SK-N-SH (cell line): Measurements from ENCODE around the gene MX1. TPM values are rescaled to one million over a fixed set of nuclear protein-coding genes. Genes with fewer than 3 reads are reported as not detected.

Experiments used
- CTCF ChIA-PET: fragments of 300-600, 350-600 bp; formaldehyde crosslinking; extraction: SDS; loops from one replicate; lab custom pipeline; 2021; lab: Yijun Ruan, JAX
- POLR2A ChIA-PET: fragments of 350-600 bp; sonication (Branson Sonifier 250); formaldehyde crosslinking; extraction: SDS; loops from one replicate; lab custom pipeline; 2020; ENCODE audit warnings: antibody characterized with exemption, inconsistent platforms; lab: Yijun Ruan, JAX
- DNase-seq: peaks from one replicate; pipeline ENCODE4 v3.0.0; 2012
- H2AFZ ChIP-seq: fragments of 200-600 bp; sonication (generic); 2 replicates; pipeline ENCODE4 v1.8.1; 2016; ENCODE audit warnings: antibody characterized with exemption, mild to moderate bottlenecking, low read depth
- H3F3A ChIP-seq: fragments of 200-600 bp; sonication (generic); replicated peaks from 2 replicates; pipeline ENCODE3; 2016; ENCODE audit warnings: antibody characterized with exemption, mild to moderate bottlenecking; ENCODE audit not compliant: insufficient read depth
- H3K27ac ChIP-seq, 2 experiments: fragments of 200-500 bp in 1 of 2; fragments of 200-600 bp in 1 of 2; sonication (Bioruptor generic) in 1 of 2; sonication (generic), shearing (Covaris generic) in 1 of 2; 2 replicates each; pipeline versions ENCODE4 v1.5.1 to v1.6.1; 2014 to 2016; ENCODE audit warnings: low read depth in 2 of 2, inconsistent platforms in 1 of 2, low read length in 1 of 2, mild to moderate bottlenecking in 1 of 2, mixed read lengths in 1 of 2
- H3K27me3 ChIP-seq: fragments of 200-600 bp; sonication (generic), shearing (Covaris generic); 2 replicates; pipeline ENCODE4 v1.6.1; 2016; ENCODE audit warnings: mixed run types; ENCODE audit not compliant: insufficient read depth
- H3K36me3 ChIP-seq, 2 experiments: fragments of 200-500 bp in 1 of 2; fragments of 200-600 bp in 1 of 2; sonication (Bioruptor generic) in 1 of 2; sonication (generic) in 1 of 2; replicated peaks in 1 of 2; 2 replicates each; pipeline versions ENCODE3 to v1.5.1; 2014 to 2016; ENCODE audit warnings: low read length in 1 of 2, mild to moderate bottlenecking in 1 of 2; ENCODE audit not compliant: insufficient read depth in 2 of 2, control insufficient read depth in 1 of 2
- H3K4me1 ChIP-seq, 2 experiments: fragments of 200-500 bp in 1 of 2; fragments of 200-600 bp in 1 of 2; sonication (Bioruptor generic) in 1 of 2; sonication (generic), shearing (Covaris generic) in 1 of 2; 2 replicates each; pipeline versions ENCODE4 v1.5.1 to v1.6.1; 2014 to 2016; ENCODE audit warnings: low read depth in 1 of 2, low read length in 1 of 2, mixed run types in 1 of 2; ENCODE audit not compliant: insufficient read depth in 2 of 2, control insufficient read depth in 1 of 2
- H3K4me2 ChIP-seq: fragments of 200-600 bp; sonication (generic), shearing (Covaris generic); 2 replicates; pipeline ENCODE4 v1.6.1; 2017; ENCODE audit warnings: mixed run types
- H3K4me3 ChIP-seq, 2 experiments: fragments of 200-500 bp in 1 of 2; fragments of 200-600 bp in 1 of 2; sonication (Bioruptor generic) in 1 of 2; sonication (generic), shearing (Covaris generic) in 1 of 2; 2 replicates each; pipeline versions ENCODE4 v1.5.1 to v1.8.1; 2014 to 2016; ENCODE audit warnings: low read depth in 2 of 2, inconsistent platforms in 1 of 2, low read length in 1 of 2, mild to moderate bottlenecking in 1 of 2, mixed read lengths in 1 of 2, moderate library complexity in 1 of 2
- H3K79me2 ChIP-seq: fragments of 200-600 bp; sonication (generic); 2 replicates; pipeline ENCODE4 v1.8.1; 2017; ENCODE audit warnings: mild to moderate bottlenecking; ENCODE audit not compliant: insufficient read depth
- H3K9ac ChIP-seq: fragments of 200-600 bp; sonication (generic); 2 replicates; pipeline ENCODE4 v1.6.1; 2017; ENCODE audit warnings: mixed run types
- H3K9me2 ChIP-seq: fragments of 200-600 bp; sonication (generic); 2 replicates; pipeline ENCODE4 v1.6.1; 2017; ENCODE audit warnings: mixed run types
- H3K9me3 ChIP-seq: fragments of 200-600 bp; sonication (generic); 2 replicates; pipeline ENCODE4 v1.6.1; 2017; ENCODE audit warnings: mixed run types, mild to moderate bottlenecking, moderate library complexity
- H4K20me1 ChIP-seq: fragments of 200-600 bp; sonication (generic); 2 replicates; pipeline ENCODE4 v1.6.1; 2017; ENCODE audit warnings: mild to moderate bottlenecking, mixed run types; ENCODE audit not compliant: insufficient read depth
- ELF1 ChIP-seq: IDR thresholded peaks from 2 replicates; pipeline ENCODE4 v1.4.0; 2012
- EP300 ChIP-seq, 2 experiments: IDR thresholded peaks; 2 replicates each; pipeline versions ENCODE4 v1.4.0 to v1.6.1; 2012; ENCODE audit warnings: borderline replicate concordance in 1 of 2, low read depth in 1 of 2, low read length in 1 of 2
- EZH2phosphoT487 ChIP-seq: fragments of 200-600 bp; sonication (generic); IDR thresholded peaks from 2 replicates; pipeline ENCODE4 v1.6.1; 2017; ENCODE audit warnings: low read depth, mixed run types, mild to moderate bottlenecking, antibody characterized with exemption, moderate library complexity, borderline replicate concordance
- FOSL2 ChIP-seq: IDR thresholded peaks from 2 replicates; pipeline ENCODE4 v1.4.0; 2012; ENCODE audit warnings: low read depth, mild to moderate bottlenecking, moderate library complexity, borderline replicate concordance
- FOXM1 ChIP-seq: IDR thresholded peaks from 2 replicates; pipeline ENCODE4 v1.4.0; 2012; ENCODE audit warnings: low read depth, mild to moderate bottlenecking
- JUND ChIP-seq: IDR thresholded peaks from 2 replicates; pipeline ENCODE4 v1.4.0; 2012
- MEF2A ChIP-seq: IDR thresholded peaks from 2 replicates; pipeline ENCODE4 v1.4.0; 2012; ENCODE audit warnings: low read depth, borderline replicate concordance
- NFIC ChIP-seq: IDR thresholded peaks from 2 replicates; pipeline ENCODE4 v1.4.0; 2012; ENCODE audit warnings: borderline replicate concordance
- POLR2AphosphoS5 ChIP-seq: IDR thresholded peaks from 2 replicates; pipeline ENCODE4 v1.6.1; 2012; ENCODE audit warnings: low read depth, low read length
- RAD21 ChIP-seq: IDR thresholded peaks from 2 replicates; pipeline ENCODE4 v1.6.1; 2012; ENCODE audit warnings: mild to moderate bottlenecking, low read length
- TAF1 ChIP-seq: IDR thresholded peaks from 2 replicates; pipeline ENCODE4 v1.6.1; 2012; ENCODE audit warnings: low read depth, mild to moderate bottlenecking, low read length, moderate library complexity, borderline replicate concordance
- TEAD4 ChIP-seq: IDR thresholded peaks from 2 replicates; pipeline ENCODE4 v1.4.0; 2012; ENCODE audit warnings: mild to moderate bottlenecking, borderline replicate concordance; ENCODE audit not compliant: insufficient read depth
- WGBS: methylation state at CpG from one replicate; pipeline ENCODE4 v1.1.6; 2017; ENCODE audit warnings: low lambda C conversion rate; 5-methylcytosine and 5-hydroxymethylcytosine counted together
- polyA plus RNA-seq, 3 experiments: library from polyadenylated mRNA; depleted of rRNA; stranded (reverse); fragments of >200 nt; gene quantifications; 2 replicates each; pipeline ENCODE4 v1.2.3, GENCODE V29; 2012
- TF ChIP-seq, protein P1 (sequence below): IDR thresholded peaks from 2 replicates; pipeline ENCODE4 v1.4.0; 2012; ENCODE audit warnings: low read depth, borderline replicate concordance
- TF ChIP-seq, protein P2 (sequence below): IDR thresholded peaks from 2 replicates; pipeline ENCODE4 v1.4.0; 2012; ENCODE audit warnings: low read depth
- TF ChIP-seq, protein P3 (sequence below): fragments of 150-350 bp; IDR thresholded peaks from 2 replicates; pipeline ENCODE4 v1.6.1; 2017; ENCODE audit warnings: antibody characterized with exemption, low read length, low read depth, borderline replicate concordance
- TF ChIP-seq, protein P4 (sequence below): IDR thresholded peaks from 2 replicates; pipeline ENCODE4 v1.6.1; 2012; ENCODE audit warnings: mild to moderate bottlenecking, low read depth, low read length, moderate library complexity
- TF ChIP-seq, protein P5 (sequence below): IDR thresholded peaks from 2 replicates; pipeline ENCODE4; 2012
- TF ChIP-seq, protein P6 (sequence below): fragments of 200-600 bp; sonication (generic); IDR thresholded peaks from 2 replicates; pipeline ENCODE4 v1.6.1; 2017; ENCODE audit warnings: antibody characterized with exemption, mild to moderate bottlenecking, moderate library complexity

MX1 gene
- polyA plus RNA-seq, 1 of the 3 experiments (the other 2 are of a cell fraction) = 1.9 TPM

DNA sequence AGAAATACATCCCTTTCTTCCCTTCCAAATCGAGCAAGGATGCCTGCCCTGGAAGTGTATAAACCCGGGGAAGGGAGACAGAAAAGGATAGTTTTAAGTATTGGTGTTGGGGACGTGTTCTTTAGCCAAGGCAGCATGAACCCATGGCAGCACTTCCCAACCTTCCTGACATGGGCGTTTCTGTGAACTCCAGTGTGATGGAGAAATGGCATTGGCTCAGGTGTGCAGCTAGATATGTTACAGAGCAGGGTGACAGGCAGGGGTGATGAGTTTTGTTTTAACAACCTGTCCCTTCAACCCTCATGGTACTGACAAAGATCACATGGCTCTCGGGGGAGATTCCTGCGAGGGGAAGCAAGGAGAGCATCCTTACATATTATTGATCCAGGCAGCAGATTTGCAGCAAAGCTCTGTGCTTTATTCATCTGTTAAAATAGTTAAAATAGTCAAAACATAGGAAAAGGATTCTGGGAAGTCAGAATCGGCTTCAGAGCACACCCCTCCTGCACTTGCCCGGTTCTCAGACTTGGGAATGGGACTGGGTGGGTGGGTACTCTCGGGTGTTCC is 4.0 kb downstream of the MX1 start:
- TF ChIP-seq MEF2A (no peak), JUND (no peak), TAF1 (no peak), TEAD4 (no peak), FOXM1 (no peak), POLR2AphosphoS5 (no peak), RAD21 (no peak), ELF1 (no peak), EZH2phosphoT487 (no peak), FOSL2 (no peak), NFIC (no peak), EP300 (IDR thresholded peaks at IDR 0.05; ENCODE audit: borderline replicate concordance in 1 of 2, low read depth in 1 of 2, low read length in 1 of 2) (no peak)
- TF ChIP-seq, protein P1, sequence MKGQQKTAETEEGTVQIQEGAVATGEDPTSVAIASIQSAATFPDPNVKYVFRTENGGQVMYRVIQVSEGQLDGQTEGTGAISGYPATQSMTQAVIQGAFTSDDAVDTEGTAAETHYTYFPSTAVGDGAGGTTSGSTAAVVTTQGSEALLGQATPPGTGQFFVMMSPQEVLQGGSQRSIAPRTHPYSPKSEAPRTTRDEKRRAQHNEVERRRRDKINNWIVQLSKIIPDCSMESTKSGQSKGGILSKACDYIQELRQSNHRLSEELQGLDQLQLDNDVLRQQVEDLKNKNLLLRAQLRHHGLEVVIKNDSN = no peak
- TF ChIP-seq, protein P2, sequence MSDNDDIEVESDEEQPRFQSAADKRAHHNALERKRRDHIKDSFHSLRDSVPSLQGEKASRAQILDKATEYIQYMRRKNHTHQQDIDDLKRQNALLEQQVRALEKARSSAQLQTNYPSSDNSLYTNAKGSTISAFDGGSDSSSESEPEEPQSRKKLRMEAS = no peak
- TF ChIP-seq, protein P3, sequence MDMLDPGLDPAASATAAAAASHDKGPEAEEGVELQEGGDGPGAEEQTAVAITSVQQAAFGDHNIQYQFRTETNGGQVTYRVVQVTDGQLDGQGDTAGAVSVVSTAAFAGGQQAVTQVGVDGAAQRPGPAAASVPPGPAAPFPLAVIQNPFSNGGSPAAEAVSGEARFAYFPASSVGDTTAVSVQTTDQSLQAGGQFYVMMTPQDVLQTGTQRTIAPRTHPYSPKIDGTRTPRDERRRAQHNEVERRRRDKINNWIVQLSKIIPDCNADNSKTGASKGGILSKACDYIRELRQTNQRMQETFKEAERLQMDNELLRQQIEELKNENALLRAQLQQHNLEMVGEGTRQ = no peak
- TF ChIP-seq, protein P4, sequence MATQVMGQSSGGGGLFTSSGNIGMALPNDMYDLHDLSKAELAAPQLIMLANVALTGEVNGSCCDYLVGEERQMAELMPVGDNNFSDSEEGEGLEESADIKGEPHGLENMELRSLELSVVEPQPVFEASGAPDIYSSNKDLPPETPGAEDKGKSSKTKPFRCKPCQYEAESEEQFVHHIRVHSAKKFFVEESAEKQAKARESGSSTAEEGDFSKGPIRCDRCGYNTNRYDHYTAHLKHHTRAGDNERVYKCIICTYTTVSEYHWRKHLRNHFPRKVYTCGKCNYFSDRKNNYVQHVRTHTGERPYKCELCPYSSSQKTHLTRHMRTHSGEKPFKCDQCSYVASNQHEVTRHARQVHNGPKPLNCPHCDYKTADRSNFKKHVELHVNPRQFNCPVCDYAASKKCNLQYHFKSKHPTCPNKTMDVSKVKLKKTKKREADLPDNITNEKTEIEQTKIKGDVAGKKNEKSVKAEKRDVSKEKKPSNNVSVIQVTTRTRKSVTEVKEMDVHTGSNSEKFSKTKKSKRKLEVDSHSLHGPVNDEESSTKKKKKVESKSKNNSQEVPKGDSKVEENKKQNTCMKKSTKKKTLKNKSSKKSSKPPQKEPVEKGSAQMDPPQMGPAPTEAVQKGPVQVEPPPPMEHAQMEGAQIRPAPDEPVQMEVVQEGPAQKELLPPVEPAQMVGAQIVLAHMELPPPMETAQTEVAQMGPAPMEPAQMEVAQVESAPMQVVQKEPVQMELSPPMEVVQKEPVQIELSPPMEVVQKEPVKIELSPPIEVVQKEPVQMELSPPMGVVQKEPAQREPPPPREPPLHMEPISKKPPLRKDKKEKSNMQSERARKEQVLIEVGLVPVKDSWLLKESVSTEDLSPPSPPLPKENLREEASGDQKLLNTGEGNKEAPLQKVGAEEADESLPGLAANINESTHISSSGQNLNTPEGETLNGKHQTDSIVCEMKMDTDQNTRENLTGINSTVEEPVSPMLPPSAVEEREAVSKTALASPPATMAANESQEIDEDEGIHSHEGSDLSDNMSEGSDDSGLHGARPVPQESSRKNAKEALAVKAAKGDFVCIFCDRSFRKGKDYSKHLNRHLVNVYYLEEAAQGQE = no peak
- TF ChIP-seq, protein P5, sequence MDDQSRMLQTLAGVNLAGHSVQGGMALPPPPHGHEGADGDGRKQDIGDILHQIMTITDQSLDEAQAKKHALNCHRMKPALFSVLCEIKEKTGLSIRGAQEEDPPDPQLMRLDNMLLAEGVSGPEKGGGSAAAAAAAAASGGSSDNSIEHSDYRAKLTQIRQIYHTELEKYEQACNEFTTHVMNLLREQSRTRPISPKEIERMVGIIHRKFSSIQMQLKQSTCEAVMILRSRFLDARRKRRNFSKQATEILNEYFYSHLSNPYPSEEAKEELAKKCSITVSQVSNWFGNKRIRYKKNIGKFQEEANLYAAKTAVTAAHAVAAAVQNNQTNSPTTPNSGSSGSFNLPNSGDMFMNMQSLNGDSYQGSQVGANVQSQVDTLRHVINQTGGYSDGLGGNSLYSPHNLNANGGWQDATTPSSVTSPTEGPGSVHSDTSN = no peak
- TF ChIP-seq, protein P6, sequence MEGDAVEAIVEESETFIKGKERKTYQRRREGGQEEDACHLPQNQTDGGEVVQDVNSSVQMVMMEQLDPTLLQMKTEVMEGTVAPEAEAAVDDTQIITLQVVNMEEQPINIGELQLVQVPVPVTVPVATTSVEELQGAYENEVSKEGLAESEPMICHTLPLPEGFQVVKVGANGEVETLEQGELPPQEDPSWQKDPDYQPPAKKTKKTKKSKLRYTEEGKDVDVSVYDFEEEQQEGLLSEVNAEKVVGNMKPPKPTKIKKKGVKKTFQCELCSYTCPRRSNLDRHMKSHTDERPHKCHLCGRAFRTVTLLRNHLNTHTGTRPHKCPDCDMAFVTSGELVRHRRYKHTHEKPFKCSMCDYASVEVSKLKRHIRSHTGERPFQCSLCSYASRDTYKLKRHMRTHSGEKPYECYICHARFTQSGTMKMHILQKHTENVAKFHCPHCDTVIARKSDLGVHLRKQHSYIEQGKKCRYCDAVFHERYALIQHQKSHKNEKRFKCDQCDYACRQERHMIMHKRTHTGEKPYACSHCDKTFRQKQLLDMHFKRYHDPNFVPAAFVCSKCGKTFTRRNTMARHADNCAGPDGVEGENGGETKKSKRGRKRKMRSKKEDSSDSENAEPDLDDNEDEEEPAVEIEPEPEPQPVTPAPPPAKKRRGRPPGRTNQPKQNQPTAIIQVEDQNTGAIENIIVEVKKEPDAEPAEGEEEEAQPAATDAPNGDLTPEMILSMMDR = no peak
- Histone ChIP-seq H3K36me3 (no peaks in the 10 kb centered on the region), H2AFZ (no peak overlapping the region), H3K27ac (no peak overlapping the region), H3K4me2 (no peak overlapping the region), H4K20me1 (no peaks in the 10 kb centered on the region), H3K9me2 (no peaks in the 10 kb centered on the region), H3F3A (no peaks in the 10 kb centered on the region), H3K4me3 (no peak overlapping the region), H3K79me2 (no peaks in the 10 kb centered on the region), H3K9ac (no peak overlapping the region), H3K27me3 (0 out of 2 replicates have a peak, but pooled peaks cover 12% of the 10 kb centered on the region), H3K9me3 (peaks cover 4% of the 10 kb centered on the region; the same call in 1 of the 2 replicates), H3K4me1 (no peaks in the 10 kb centered on the region)
- no peak for DNase-seq
- POLR2A ChIA-PET = no interaction called here
- 41% methylated on average over 9 of the region's 9 CpGs for WGBS
- CTCF ChIA-PET = no interaction called here
